ENCODE data around the gene MRPS18B. TPM values are rescaled to one million over a fixed set of nuclear protein-coding genes. Genes with fewer than 3 reads are reported as not detected.

Gene MRPS18B
- total and polyA plus RNA-seq, 2 of the 13 experiments (the other 11 are each of a cell fraction or from before 2014, with no cell fraction given): 125 to 131 TPM

- H3K79me2 ChIP-seq (ENCODE audit: insufficient read depth, low read length): no peaks in the 10 kb centered on the region
- H4K20me1 ChIP-seq (ENCODE audit: insufficient read depth, low read length): no peaks in the 10 kb centered on the region
- H3K9ac ChIP-seq (ENCODE audit: insufficient read depth, low read depth, low read length): no peak overlapping the region
- no peaks in the 10 kb centered on the region for H3K9me3 ChIP-seq (ENCODE audit: low read length)
- H3K4me2 ChIP-seq (ENCODE audit: low read depth, low read length): no peak overlapping the region
- FAIRE-seq: no peak
- no peaks in the 10 kb centered on the region for H3K4me1 ChIP-seq (ENCODE audit: insufficient read depth, low read length)
- ChIA-PET CTCF (ENCODE audit: low intra/inter-chr PET ratio, low total read pairs) (no interaction called here), POLR2A (interaction anchor here (1.6 to 2.0 kb wide), 3 partner anchors 11 to 24 kb away, joined by 7 to 16 read pairs (median 7); partner anchors contain the start of gene ABCF1)
- in situ Hi-C loops (cut with HindIII; ENCODE audit: extremely low pct_ligation_motif_present, low pct_unique_long_range_greater_than_20kb): no loop called here
- no peak overlapping the region for H2AFZ ChIP-seq (ENCODE audit: low read length)
- H3K27me3 ChIP-seq (ENCODE audit: control insufficient read depth in 1 of 2, insufficient read depth in 2 of 2, low read length in 2 of 2): no peaks in the 10 kb centered on the region
- intact Hi-C loops (cut with micrococcal nuclease; ENCODE audit: unreplicated experiment): no loop called here
- 97% methylated on average over 15 of the region's 15 CpGs for WGBS (ENCODE audit: low lambda C conversion rate)
- ATAC-seq: peak; percentile 11; the same call in 2 of the 3 replicates
- H3K4me3 ChIP-seq (replicated peaks in 1 of 3; ENCODE audit: insufficient read depth in 1 of 3, low read depth in 2 of 3, low read length in 3 of 3): no peak overlapping the region
- H3K27ac ChIP-seq (ENCODE audit: extremely low read length, insufficient read depth, low read length): no peak overlapping the region
- no peak for DNase-seq (ENCODE audit: low spot score)
- peaks cover 33 to 79% of the 10 kb centered on the region in 2 experiments for H3K36me3 ChIP-seq (replicated peaks in 1 of 2; ENCODE audit: control insufficient read depth in 1 of 2, insufficient read depth in 2 of 2, low read length in 2 of 2)
- TF ChIP-seq RBM22 (optimal IDR thresholded peaks at IDR 0.05; ENCODE audit: low read length) (peak; percentile 66), MAF1 (CRISPR knock-in tag; IDR thresholded peaks at IDR 0.05; ENCODE audit: borderline replicate concordance) (no peak), ZNF703 (CRISPR knock-in tag; IDR thresholded peaks at IDR 0.05; ENCODE audit: borderline replicate concordance) (no peak), SRF (IDR thresholded peaks at IDR 0.05; ENCODE audit: low read depth, low read length) (no peak), RBFOX2 (IDR thresholded peaks at IDR 0.05; ENCODE audit: low read depth, low read length) (0 out of 2 replicates have a peak, but pooled peaks have one; percentile 20), SMAD3 (CRISPR knock-in tag; IDR thresholded peaks at IDR 0.05) (no peak), NFYC (CRISPR knock-in tag; IDR thresholded peaks at IDR 0.05) (no peak), SMYD3 (CRISPR knock-in tag; IDR thresholded peaks at IDR 0.05) (no peak)
- TF ChIP-seq, protein P1, sequence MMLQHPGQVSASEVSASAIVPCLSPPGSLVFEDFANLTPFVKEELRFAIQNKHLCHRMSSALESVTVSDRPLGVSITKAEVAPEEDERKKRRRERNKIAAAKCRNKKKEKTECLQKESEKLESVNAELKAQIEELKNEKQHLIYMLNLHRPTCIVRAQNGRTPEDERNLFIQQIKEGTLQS (CRISPR knock-in tag; IDR thresholded peaks at IDR 0.05): no peak
- TF ChIP-seq, protein P2, sequence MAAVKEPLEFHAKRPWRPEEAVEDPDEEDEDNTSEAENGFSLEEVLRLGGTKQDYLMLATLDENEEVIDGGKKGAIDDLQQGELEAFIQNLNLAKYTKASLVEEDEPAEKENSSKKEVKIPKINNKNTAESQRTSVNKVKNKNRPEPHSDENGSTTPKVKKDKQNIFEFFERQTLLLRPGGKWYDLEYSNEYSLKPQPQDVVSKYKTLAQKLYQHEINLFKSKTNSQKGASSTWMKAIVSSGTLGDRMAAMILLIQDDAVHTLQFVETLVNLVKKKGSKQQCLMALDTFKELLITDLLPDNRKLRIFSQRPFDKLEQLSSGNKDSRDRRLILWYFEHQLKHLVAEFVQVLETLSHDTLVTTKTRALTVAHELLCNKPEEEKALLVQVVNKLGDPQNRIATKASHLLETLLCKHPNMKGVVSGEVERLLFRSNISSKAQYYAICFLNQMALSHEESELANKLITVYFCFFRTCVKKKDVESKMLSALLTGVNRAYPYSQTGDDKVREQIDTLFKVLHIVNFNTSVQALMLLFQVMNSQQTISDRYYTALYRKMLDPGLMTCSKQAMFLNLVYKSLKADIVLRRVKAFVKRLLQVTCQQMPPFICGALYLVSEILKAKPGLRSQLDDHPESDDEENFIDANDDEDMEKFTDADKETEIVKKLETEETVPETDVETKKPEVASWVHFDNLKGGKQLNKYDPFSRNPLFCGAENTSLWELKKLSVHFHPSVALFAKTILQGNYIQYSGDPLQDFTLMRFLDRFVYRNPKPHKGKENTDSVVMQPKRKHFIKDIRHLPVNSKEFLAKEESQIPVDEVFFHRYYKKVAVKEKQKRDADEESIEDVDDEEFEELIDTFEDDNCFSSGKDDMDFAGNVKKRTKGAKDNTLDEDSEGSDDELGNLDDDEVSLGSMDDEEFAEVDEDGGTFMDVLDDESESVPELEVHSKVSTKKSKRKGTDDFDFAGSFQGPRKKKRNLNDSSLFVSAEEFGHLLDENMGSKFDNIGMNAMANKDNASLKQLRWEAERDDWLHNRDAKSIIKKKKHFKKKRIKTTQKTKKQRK (IDR thresholded peaks at IDR 0.05; ENCODE audit: low read length): no peak
- no TSS peak for BruUV-seq (replicated peaks)
Observed at GRCh38 chr6:30589754-30590358, 27.8 kb upstream of the MRPS18B start.

Data from HepG2 (cell line).